Subcutaneous adipose tissue (tissue), 4 donors: ENCODE measurements around the gene CERS6. TPM values are rescaled to one million over a fixed set of nuclear protein-coding genes. Genes with fewer than 3 reads are reported as not detected.

Experiments
- small RNA-seq: library from RNA; depleted of rRNA; stranded (forward); fragments of <200 nt; gene quantifications from one replicate; pipeline ENCODE3, GENCODE V24; 2016
- total RNA-seq, 4 donors: library from RNA; depleted of rRNA; stranded (reverse); fragments of >200 nt; gene quantifications; one replicate each; pipeline ENCODE4 v1.1.0, GENCODE V29; 2016

The CERS6 gene
- total RNA-seq, 4 donors from 2014 or later, result 51.7 to 77.1 (median 59.3) TPM

Small RNAs within 50 kb of the gene (small RNA-seq; reads per million reads assigned to genes)
- not detected for gene MIR4774
- not detected for gene RN7SL813P
- gene RNU6-766P, result not detected

Other genes with a start within 250 kb of the CERS6 start
- gene STK39, start 208.7 kb upstream of the CERS6 start, total RNA-seq, result 10 to 100 TPM; 40.1 to 68.6 (median 56.5) TPM